Measurements from ENCODE around the gene CHADL.

- TF ChIP-seq CTCF (tag by site-specific recombination; IDR thresholded peaks at IDR 0.05) (no peak), ZBTB49 (tag by site-specific recombination; IDR thresholded peaks at IDR 0.05; ENCODE audit: low read depth) (no peak), SALL2 (tag by site-specific recombination; IDR thresholded peaks at IDR 0.05; ENCODE audit: borderline replicate concordance) (no peak), ZNF600 (tag by site-specific recombination; IDR thresholded peaks at IDR 0.05) (no peak), YY1 (tag by site-specific recombination; IDR thresholded peaks at IDR 0.05) (no peak)
These were observed 42.6 kb downstream of the CHADL start for GRCh38 chr22:41198027-41198580.

All from HEK293 (cell line).